HG03558 (cell line): ENCODE measurements around the gene CD14.
"Not testable (repeated sequence)": the region's sequence is repeated elsewhere in the genome, so short reads cannot be mapped to it uniquely, and the experiment has no call there.

ENCODE experiments used
- ATAC-seq: cut with Tn5 transposase; IDR thresholded peaks from one replicate; pipeline ENCODE4 v1.9.1; 2021; ENCODE audit warnings: moderate number of reproducible peaks; ENCODE audit not compliant: unreplicated experiment; ENCODE audit errors: extremely low read depth

CD14 gene

DNA sequence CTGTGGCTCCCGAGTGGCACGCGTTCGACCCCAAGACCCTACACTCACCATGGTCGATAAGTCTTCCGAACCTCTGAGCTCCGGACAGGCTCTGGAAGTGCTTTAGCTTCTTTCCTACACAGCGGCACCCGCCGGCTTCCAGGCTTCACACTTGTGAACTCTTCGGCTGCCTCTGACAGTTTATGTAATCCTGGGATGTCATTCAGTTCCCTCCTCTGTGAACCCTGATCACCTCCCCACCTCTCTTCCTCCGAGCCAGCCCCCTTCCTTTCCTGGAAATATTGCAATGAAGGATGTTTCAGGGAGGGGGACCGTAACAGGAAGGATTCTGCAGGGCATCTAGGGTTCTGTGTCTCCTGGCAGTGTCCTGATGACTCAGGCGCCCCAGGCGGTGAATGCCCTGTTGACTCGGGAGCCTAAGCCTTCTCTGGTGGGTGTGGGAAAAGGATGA lies at the start of gene CD14:
Gene CD14, minus strand, starts transcription at position 155 of the 451 bp plus-strand sequence. Its CDS starts 104 bp downstream, at position 51.
- ATAC-seq, result no peak

DNA sequence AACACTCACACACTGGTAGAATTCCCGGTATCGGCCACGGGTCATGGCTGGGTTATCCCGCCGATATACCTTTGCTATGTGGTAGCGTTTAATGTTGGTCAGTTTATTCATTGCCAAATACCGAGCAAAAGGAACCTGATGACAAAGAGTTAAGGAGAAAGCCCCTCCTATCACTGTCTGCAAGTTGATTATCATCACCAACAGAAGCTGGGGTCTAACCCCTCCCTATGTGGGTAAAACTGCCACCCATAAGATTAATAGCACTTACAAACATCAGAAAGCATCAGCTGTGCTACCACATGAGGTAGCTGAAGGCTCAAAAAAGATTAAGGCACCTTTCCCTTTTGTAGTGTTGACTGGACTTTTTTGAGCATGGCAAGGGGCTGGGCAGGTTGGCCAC lies 46.0 kb upstream of the CD14 start:
- no peak for ATAC-seq

DNA sequence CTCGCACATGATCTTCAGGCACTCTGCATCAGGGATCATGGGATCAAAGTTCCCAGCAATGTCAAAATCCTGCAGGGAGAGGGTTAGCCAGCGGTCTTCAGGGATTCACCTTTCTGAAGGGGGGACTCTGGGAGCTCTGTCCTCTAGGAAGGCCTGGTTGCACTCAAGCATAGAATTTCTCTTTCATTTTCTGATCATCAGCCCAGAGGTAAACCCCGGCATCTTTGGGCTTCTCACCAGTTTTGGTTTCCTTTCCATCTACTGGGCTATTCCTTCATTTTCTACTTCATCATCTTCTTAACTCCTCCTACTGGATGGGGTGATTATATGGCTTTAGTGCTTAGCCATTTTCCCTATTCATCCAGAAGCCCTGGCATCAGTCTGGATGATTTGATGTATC lies 45.0 kb upstream of the CD14 start:
- ATAC-seq, result peak; percentile 54

DNA sequence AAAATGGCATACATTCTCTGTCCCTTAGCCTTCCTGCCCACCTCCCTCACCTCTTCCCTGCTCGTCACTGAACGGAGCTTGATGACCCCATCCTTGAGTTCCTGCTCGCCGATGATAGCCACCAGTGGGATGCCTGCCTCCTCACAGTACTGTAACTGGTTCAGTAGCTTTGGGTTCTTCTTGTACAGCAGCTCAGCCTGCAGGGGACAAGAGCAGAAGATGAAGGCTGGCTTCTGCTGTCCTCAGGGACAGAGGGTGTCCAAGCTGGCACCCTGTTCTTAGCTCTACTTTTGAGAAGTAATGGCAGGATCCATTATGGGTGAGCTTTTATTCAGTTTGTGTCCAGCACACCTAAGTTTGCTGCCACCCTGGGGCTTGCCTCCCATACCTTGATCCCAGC lies 41.7 kb upstream of the CD14 start:
- ATAC-seq, result no peak

- ATAC-seq, result no peak
Observed at GRCh38 chr5:140674211-140674610, 41.2 kb upstream of the CD14 start.

DNA sequence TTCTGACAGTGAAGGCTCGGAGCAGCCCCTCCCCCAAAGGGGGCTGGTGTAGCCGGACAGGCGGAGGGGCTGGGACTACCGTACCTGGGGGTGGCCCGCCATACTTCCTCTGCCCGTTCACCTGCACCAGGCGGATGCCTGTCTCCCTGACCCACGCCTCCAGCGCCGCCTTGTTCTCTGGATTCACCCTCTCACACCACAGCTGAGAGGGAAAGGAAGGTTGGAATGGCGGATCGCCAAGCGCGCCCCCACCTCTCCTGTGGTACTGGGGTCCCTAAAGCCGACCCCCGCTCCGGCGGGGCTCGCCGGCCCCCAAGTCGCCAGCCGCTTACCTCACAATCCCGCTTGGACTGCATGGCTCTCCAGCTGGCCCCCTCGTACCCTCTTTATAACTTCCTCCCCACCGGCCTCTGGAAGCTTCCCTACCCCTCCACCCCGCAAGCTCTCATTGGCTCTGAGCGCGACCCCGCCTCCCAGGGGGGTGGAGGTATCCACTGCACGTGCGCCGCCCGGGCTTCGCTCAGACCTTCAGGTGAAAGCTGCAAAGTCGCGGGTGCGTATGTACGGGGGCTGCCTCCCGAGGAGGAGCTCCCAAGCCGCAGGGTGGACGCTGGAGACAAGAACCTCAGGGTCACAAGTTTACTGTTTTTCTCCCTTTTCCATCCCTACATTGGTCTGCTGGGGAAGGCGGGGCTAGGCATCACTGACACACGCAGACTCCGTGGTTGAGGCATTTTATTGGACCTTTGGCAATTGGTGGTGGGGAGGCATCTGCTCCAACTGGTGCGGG lies 40.4 kb upstream of the CD14 start, which contains the start of gene DND1:
Gene DND1, minus strand, starts transcription at position 390 of the 790 bp plus-strand sequence. Its CDS starts 34 bp downstream, at position 356.
- no peak for ATAC-seq

DNA sequence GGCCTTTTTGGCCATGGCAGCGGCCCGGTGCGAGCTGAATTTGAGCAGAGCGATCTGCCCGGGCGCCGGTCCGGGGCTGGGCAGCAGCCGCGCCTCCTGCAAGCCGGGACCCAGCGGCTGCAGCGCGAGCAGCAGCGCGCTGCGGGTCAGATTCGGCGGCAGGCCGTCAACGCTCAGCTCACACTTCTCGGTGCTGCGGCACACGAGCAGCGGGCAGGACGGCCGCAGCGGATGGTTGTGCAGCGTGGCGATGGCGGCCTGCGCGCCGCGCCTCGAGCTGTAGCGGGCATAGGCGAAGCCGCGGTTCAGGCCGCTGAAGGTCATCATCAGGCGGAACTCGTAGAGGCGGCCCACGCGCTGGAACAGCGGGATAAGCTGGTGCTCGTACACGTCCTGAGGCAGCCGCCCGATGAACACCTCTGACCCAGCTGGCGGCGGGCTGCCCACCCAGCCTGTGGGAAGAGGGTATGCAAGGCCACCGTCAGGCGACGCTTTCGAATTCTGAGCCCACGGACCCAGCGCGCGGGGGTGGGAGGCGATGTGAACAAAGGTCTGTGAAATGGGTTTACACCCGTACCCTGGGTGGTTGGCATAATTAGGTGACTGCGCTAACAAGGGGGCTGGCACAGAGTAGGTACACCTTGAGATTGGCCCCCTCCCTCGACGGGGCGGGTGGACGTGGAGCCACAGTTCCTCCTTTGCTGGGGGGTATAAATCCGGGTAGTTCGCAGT lies 39.6 kb upstream of the CD14 start:
- no peak for ATAC-seq

GRCh38 chr5:140671472-140672125 lies 38.6 kb upstream of the CD14 start:
- no peak for ATAC-seq

DNA sequence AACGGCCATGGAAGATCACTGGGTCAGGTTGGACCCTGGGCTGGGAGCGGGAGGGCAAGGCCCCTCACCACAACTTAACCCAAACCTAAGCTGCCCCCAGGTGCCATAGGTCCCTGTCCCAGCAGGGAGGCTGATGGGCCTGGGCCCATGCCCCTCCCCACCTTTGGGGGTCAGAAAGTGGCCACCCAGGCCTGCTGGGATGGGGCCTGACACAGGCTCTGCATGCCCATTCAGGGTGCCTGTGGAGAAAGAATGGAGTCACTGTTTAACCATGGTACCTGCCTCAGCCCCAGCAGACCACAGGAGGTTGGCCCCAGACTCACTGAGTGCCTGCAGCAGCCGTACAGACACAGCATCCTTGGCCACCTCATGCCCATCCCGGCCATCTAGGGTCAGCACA lies 38.1 kb upstream of the CD14 start:
- ATAC-seq, result not testable (repeated sequence)

GRCh38 chr5:140664359-140665119 lies 31.6 kb upstream of the CD14 start, which contains the start of gene WDR55:
Gene WDR55, plus strand, starts transcription at chr5:140664904. Its CDS starts 9 bp downstream, at chr5:140664913.
- ATAC-seq, result peak; percentile 86

DNA sequence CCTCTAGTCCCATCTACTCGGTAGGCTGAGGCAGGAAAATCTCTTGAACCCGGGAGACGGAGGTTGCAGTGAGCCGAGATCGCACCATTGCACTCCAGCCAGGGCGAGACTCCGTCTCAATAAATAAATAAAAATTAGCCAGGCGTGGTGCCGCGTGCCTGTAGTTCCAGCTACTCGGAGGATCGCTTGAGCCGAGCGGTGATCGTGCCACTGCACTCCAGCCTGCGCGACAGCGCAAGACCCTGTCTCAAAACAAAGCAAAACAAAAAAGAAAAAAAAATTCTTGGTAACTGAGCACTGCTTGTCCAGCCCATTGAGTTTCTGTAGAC lies 31.0 kb upstream of the CD14 start:
- ATAC-seq, result no peak

- ATAC-seq, result not testable (repeated sequence)
Observed at GRCh38 chr5:140660371-140660770, 27.4 kb upstream of the CD14 start.

DNA sequence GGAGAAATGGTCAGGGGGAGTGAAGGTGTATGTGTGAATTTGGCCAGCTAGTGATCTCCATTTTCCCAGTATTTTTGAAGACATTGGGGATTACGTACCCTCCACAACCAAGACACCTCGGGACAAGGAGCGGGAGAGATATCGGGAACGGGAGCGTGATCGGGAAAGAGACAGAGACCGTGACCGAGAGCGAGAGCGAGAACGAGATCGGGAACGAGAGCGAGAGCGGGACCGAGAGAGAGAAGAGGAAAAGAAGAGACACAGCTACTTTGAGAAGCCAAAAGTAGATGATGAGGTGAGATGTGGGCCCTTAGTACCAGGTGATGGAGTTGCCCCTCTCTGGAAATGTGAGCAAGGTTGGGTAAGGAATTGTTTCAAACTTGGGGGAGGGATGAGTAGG lies 25.9 kb upstream of the CD14 start:
- ATAC-seq, result no peak

DNA sequence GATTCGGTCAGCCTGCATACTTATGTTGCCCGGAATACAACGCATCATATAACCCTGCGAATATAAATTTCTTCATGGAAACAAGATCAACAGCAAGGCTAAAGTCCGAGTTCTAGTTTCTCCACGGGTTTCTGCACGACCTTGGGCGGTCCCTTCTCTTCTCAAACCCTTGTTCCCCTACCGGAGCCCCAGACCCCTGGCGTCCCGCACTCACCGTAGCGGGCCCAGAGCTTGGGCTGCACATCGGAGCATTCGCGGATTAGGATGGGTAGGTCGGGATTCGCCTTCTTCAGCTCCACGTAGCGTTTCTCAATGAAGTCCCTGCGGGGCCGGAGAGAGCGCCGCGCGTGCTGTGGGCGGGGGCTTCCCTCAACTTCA lies 14.1 kb upstream of the CD14 start:
- peak; percentile 3 for ATAC-seq

DNA sequence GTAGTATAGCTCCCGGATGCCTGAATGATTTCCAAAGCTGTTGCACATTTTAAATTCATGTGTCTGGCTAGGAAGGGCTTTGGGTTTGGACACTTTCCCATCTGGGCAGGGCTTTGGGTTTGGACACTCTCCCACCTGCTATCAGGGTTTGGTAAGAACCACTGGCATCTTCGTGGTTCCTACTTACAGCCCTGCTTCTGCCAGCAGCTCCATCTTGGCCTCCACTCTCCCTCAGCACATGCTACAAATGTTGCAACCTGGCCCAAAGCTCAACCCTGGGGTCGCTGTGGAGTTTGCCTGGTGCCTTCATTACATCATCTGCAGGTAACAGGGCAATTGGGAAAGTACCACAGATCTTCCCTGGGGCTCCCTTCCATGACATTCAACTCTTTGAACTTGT lies 9.7 kb upstream of the CD14 start:
- ATAC-seq, result no peak

- ATAC-seq, result no peak
Observed at GRCh38 chr5:140641716-140642115, 8.7 kb upstream of the CD14 start.

- ATAC-seq, result peak; percentile 73
Observed at GRCh38 chr5:140639148-140639981, 6.4 kb upstream of the CD14 start, which contains the start of gene TMCO6. Gene TMCO6, plus strand, starts transcription at chr5:140639451. Its CDS starts 77 bp downstream, at chr5:140639528.

DNA sequence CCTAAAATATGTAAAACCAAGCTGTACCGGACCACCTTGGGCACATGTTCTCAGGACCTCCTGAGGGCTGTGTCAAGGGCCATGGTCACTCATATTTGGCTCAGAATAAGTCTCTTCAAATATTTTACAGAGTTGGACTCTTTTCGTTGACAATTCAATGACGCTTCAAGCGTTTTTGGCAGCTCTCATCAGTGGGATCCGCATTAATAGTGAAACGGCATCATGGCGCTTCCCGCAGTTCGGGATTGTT lies 5.8 kb upstream of the CD14 start:
- ATAC-seq, result not testable (repeated sequence)

- ATAC-seq, result no peak
Observed at GRCh38 chr5:140637371-140638100, 4.6 kb upstream of the CD14 start.
